HEK293T (cell line): ENCODE data around the gene SGCB.

Source experiments
- ARNT ChIP-seq: fragments of 450-650 bp; IDR thresholded peaks from 2 replicates; pipeline ENCODE4 v1.6.1; 2017; ENCODE audit warnings: mild to moderate bottlenecking
- FOXM1 ChIP-seq: fragments of 450-650 bp; IDR thresholded peaks from 2 replicates; pipeline ENCODE4 v1.6.1; 2017; ENCODE audit warnings: mild to moderate bottlenecking, borderline replicate concordance
- LEF1 ChIP-seq: fragments of 450-650 bp; IDR thresholded peaks from 2 replicates; pipeline ENCODE4 v1.6.1; 2017; ENCODE audit warnings: mild to moderate bottlenecking, borderline replicate concordance
- PKNOX1 ChIP-seq: fragments of 450-650 bp; IDR thresholded peaks from 2 replicates; pipeline ENCODE4 v1.6.1; 2016
- ZNF384 ChIP-seq: fragments of 450-650 bp; IDR thresholded peaks from 2 replicates; pipeline ENCODE4 v1.6.1; 2016

GRCh38 chr4:52051615-52052474, 13.7 kb upstream of the SGCB start:
- no peak for TF ChIP-seq ARNT
- TF ChIP-seq PKNOX1: peak; percentile 54
- TF ChIP-seq ZNF384: no peak
- no peak for TF ChIP-seq LEF1
- no peak for TF ChIP-seq FOXM1
